Astrocyte of the cerebellum (primary cell): ENCODE results near the gene THADA.

Source experiments
- DNase-seq: peaks from one replicate; pipeline ENCODE4 v3.0.0-alpha.2; 2011; ENCODE audit warnings: low read depth
- H3K4me3 ChIP-seq: 2 replicates; pipeline ENCODE4 v1.5.1; 2011; ENCODE audit warnings: mild to moderate bottlenecking, low read depth, low read length, moderate library complexity
- CTCF ChIP-seq: IDR thresholded peaks from 2 replicates; pipeline ENCODE4 v1.5.1; 2012; ENCODE audit warnings: low read length, low read depth, moderate library complexity, mild to moderate bottlenecking; ENCODE audit errors: missing control alignments
- in situ Hi-C: cut with HindIII; loops from 2 replicates; pipeline ENCODE4 v1.10.0; 2017; ENCODE audit warnings: low sequenced_read_pairs

THADA gene

GRCh38 chr2:43515248-43515647 is 80.6 kb downstream of the THADA start:
- TF ChIP-seq CTCF, result no peak
- no peak overlapping the region for H3K4me3 ChIP-seq
- no peak for DNase-seq
- in situ Hi-C loops, result no loop called here

- no peak for DNase-seq
- in situ Hi-C loops, result no loop called here
- TF ChIP-seq CTCF, result no peak
- H3K4me3 ChIP-seq, result no peak overlapping the region
These were observed 82.0 kb downstream of the THADA start for GRCh38 chr2:43513796-43514195.

GRCh38 chr2:43513216-43513615 is 82.6 kb downstream of the THADA start:
- TF ChIP-seq CTCF, result no peak
- no peak for DNase-seq
- H3K4me3 ChIP-seq, result no peak overlapping the region
- in situ Hi-C loops, result no loop called here

GRCh38 chr2:43511199-43511598 is 84.6 kb downstream of the THADA start:
- no peak for DNase-seq
- in situ Hi-C loops, result no loop called here
- H3K4me3 ChIP-seq, result no peak overlapping the region
- TF ChIP-seq CTCF, result no peak

- in situ Hi-C loops, result no loop called here
- no peak for DNase-seq
- no peak overlapping the region for H3K4me3 ChIP-seq
- TF ChIP-seq CTCF, result no peak
These were observed 86.0 kb downstream of the THADA start for GRCh38 chr2:43509886-43510285.

GRCh38 chr2:43508209-43508608 is 87.6 kb downstream of the THADA start:
- no peak for TF ChIP-seq CTCF
- in situ Hi-C loops, result no loop called here
- H3K4me3 ChIP-seq, result no peak overlapping the region
- no peak for DNase-seq

- no peak for DNase-seq
- in situ Hi-C loops, result no loop called here
These were observed 88.7 kb downstream of the THADA start for GRCh38 chr2:43507137-43507536.

More at GRCh38 chr2:43507137-43507536, 88.7 kb downstream of the THADA start:
- no peak overlapping the region for H3K4me3 ChIP-seq
- TF ChIP-seq CTCF, result no peak
